Muscle of arm (tissue), 12 donors: Measurements from ENCODE around the gene GLDN. TPM values are rescaled to one million over a fixed set of nuclear protein-coding genes. Genes with fewer than 3 reads are reported as not detected.
"Not testable (repeated sequence)": the region's sequence is repeated elsewhere in the genome, so short reads cannot be mapped to it uniquely, and the experiment has no call there.

Source experiments
- DNase-seq: peaks from one replicate; pipeline ENCODE4 v3.0.0-alpha.2; 2013
- polyA plus RNA-seq, 12 donors: library from polyadenylated mRNA; unstranded; fragments of 120-200 nt; gene quantifications; one replicate each; pipeline ENCODE4 v1.2.1, GENCODE V29; 2013; ENCODE audit not compliant: insufficient read length in 12 of 12

GLDN gene
- polyA plus RNA-seq, 12 donors = 0.18 to 1.1 (median 0.52) TPM; not detected in 2

- DNase-seq = no peak
Observed at GRCh38 chr15:51386960-51387698, 45.7 kb downstream of the GLDN start.

DNA sequence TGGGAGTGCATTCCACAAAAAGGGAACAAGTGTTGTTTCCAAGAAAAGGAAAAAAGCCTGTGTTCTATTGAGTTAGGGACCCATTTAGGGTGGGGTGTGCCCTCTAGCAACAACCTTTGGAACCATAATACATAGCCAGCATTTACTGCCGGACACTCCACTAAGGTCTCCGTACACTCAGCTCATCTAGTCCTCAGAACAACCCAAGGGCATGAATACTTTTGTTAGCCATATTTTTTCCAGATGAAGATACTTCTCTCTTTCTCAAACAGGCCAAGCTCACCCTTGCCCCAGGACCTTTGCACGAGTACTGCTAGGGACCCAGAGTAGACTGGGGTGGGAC, 46.2 kb downstream of the GLDN start:
- DNase-seq = no peak

DNA sequence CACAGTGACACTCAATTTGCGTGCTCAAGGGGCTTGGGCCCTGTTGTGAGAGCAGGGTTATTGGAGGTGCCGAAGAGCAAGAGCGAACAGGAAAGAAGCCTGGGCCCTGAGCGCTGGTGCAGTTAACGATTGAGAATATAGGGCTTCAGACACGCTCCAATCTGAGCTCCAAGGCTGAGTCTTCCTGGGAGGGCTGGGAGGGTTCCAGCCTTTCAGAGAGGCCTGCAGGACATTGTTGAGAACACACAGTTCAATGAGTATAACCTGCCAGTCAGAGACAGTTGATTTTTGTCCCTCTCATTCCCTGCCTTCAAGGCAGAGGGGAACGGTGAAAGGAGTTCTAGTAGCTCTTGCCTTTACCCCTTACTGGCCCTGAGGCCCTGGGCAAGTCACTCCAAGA, 47.3 kb downstream of the GLDN start:
- no peak for DNase-seq

- DNase-seq = no peak
Observed at GRCh38 chr15:51390241-51390965, 48.9 kb downstream of the GLDN start.

DNA sequence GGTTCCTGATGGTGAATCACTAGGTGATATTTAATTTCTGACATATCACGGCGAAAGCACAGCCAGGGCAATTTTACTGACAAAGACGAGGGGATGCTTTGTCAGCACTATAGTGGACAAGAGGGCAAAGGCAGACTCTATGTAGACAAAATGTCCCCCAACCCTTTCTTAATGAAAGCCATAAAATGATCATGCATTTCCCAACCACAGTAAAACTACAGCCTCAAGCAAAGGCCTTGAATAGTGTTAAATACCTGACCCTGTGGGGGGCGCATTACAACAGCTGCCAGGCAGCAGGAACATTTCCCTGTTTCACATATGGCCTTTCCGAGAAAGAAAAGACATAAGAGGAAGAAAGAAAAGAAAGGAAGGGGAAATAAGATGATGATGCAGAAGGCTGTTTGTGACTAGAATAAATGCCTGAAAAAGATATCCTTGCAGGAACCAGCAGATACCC, 49.5 kb downstream of the GLDN start:
- no peak for DNase-seq

GRCh38 chr15:51396921-51397320, 55.5 kb downstream of the GLDN start:
- no peak for DNase-seq

DNA sequence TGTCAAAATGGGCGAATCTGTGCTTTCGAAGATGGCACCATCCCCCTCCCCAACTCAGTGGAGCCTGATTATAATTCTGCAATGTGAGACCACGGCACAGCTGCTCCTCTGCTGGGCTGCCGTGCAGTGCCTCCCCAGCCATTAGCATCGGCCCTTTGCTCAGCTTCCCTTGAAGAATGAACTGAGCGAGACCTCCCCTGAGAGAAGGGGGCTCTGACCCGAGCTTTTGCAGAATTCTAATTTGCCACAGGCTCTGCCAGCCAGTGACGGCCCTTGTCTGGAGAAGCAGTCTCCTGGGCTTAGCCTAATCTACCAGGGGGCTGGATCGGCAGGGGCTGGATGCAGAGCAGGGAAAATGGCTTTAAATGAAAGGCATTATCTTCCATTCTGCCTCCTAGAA, 57.2 kb downstream of the GLDN start:
- DNase-seq = no peak

DNA sequence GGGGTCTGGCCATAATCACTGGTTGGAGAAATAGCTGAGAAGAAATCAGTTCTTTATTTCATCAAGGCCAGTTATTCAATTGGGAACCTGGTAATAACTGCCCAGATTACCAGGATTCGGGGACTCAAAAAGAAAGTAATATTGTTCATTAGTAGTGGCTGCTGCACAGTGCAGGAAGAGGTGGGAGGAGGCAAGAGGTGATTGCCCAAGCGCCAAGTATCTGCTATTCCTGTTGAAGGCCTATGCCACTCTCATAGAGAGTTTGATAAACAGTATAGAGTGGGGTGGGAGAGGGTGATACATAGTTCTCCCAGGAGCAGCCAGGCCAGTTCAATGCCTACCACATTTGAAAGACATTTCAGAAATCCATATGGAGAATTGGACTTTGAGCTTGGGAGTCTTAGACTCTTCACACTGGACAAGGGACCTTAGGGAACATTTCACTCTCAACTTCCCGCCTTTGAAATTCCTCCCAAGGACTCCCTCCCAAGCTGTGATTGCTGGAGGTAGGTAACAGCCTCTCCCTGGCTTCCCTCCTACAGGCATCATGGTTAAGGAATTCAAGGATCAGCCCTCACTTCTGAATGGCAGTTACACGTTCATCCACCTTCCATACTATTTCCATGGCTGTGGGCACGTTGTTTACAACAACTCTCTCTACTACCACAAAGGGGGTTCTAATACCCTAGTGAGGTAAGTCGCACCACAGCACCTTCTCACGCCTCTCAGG, 59.8 kb downstream of the GLDN start:
- DNase-seq = no peak

- no peak for DNase-seq
Observed at GRCh38 chr15:51401872-51402517, 60.5 kb downstream of the GLDN start.

GRCh38 chr15:51403072-51403878, 61.8 kb downstream of the GLDN start:
- peak; percentile 31 for DNase-seq

GRCh38 chr15:51403946-51404695, 62.7 kb downstream of the GLDN start:
- no peak for DNase-seq

- no peak for DNase-seq
Observed at GRCh38 chr15:51405693-51406523, 64.5 kb downstream of the GLDN start.

DNA sequence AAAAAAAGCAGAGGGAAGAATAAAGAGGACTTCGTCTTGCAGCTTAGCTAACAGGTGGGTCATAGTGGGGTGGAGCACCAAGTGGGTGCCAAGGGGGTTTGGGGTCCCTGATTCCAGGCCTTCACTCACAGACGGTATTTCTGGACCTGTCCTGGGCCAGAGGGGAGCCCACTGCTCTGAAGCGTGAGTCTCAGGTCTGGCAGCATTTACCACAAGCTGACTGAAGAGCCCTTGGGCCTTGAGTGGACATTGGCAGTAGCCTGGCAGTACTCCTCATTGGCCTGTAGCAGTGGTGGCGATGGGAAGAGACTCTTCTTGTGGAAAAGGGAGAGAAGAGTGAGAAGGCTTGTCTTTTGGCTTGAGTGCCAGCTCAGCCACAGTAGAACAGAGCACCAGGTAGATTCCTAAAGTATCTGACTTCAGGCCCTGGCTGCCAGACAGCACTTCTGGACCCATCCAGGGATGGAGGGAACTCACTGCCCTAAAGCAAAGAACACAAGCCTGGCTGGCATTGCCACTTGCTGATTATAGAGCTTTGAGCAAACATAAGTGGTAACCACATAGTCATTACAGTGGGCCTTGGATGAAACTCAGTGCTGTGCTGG, 72.9 kb downstream of the GLDN start:
- DNase-seq = no peak

DNA sequence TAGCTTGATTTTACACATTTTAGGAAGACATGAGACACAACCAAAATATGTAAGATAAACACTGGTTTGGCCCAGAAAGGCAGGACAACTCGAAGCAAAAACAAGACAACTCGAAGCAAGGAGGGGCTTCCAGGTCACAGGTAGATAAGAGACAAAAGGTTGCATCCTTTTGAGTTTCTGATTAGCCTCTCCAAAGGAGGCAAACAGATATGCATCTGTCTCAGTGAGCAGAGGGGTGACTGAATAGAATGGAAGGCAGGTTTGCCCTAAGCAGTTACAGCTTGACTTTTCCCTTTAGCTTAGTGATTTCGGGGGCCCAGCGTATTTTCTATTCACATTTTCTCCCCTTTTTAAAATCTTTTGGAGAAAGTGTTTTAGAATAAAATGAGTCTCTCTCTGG, 74.7 kb downstream of the GLDN start:
- no peak for DNase-seq

DNA sequence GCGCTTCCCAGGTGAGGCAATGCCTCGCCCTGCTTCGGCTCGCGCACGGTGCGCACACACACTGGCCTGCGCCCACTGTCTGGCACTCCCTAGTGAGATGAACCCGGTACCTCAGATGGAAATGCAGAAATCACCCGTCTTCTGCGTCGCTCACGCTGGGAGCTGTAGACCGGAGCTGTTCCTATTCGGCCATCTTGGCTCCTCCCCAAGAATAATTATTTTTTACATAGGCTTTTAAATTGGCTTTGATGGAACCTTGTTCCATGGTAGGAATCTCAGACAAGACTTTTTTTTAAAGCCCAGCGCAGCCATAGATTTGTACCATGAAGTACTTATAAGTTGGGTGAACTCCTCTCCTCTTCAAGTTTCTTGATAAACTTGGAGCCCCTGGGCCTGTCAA, 81.6 kb downstream of the GLDN start:
- DNase-seq = not testable (repeated sequence)

GRCh38 chr15:51424780-51425179, 83.3 kb downstream of the GLDN start:
- no peak for DNase-seq

- no peak for DNase-seq
Observed at GRCh38 chr15:51425517-51426040, 84.1 kb downstream of the GLDN start.

DNA sequence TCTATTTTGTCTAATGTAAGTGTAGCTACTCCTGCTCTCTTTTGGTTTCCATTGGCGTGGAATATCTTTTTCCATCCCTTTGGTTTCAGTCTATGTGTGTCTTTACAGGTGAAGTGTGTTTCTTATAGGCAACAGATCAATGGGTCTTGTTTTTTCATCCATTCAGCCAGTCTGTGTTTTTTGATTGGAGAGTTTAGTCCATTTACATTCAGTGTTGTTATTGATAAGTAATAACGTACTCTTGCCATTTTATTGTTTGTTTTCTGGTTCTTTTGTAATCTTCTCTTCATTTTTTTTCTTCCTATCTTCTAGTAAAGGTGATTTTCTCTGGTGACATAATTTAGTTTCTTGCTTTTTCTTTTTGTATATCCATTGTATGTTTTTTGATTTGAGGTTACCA, 97.1 kb downstream of the GLDN start:
- DNase-seq = no peak
